Measurements from ENCODE around the gene TMEM205. TPM values are rescaled to one million over a fixed set of nuclear protein-coding genes. Genes with fewer than 3 reads are reported as not detected.
A peak's percentile ranks its signal among the peaks of the same experiment; 100 is the strongest.
"Not testable (repeated sequence)": the region's sequence is repeated elsewhere in the genome, so short reads cannot be mapped to it uniquely, and the experiment has no call there.

Gene TMEM205
- total RNA-seq, 1 donor from 2014 or later: 70.6 TPM

- Histone ChIP-seq H3K36me3 (ENCODE audit: control insufficient read depth, insufficient read depth, low read length) (peaks cover 8% of the 10 kb centered on the region), H3K4me3 (ENCODE audit: low read depth, low read length) (no peak overlapping the region), H3K27me3 (ENCODE audit: control insufficient read depth, insufficient read depth, low read length) (no peaks in the 10 kb centered on the region)
- no peak for TF ChIP-seq CTCF (IDR thresholded peaks at IDR 0.05; ENCODE audit: insufficient read depth, low read length, severe bottlenecking)
- FAIRE-seq (no peak), DNase-seq (ENCODE audit: low read depth) (no peak)
Measured at GRCh38 chr19:11359421-11359820, 13.4 kb upstream of the TMEM205 start.

DNA sequence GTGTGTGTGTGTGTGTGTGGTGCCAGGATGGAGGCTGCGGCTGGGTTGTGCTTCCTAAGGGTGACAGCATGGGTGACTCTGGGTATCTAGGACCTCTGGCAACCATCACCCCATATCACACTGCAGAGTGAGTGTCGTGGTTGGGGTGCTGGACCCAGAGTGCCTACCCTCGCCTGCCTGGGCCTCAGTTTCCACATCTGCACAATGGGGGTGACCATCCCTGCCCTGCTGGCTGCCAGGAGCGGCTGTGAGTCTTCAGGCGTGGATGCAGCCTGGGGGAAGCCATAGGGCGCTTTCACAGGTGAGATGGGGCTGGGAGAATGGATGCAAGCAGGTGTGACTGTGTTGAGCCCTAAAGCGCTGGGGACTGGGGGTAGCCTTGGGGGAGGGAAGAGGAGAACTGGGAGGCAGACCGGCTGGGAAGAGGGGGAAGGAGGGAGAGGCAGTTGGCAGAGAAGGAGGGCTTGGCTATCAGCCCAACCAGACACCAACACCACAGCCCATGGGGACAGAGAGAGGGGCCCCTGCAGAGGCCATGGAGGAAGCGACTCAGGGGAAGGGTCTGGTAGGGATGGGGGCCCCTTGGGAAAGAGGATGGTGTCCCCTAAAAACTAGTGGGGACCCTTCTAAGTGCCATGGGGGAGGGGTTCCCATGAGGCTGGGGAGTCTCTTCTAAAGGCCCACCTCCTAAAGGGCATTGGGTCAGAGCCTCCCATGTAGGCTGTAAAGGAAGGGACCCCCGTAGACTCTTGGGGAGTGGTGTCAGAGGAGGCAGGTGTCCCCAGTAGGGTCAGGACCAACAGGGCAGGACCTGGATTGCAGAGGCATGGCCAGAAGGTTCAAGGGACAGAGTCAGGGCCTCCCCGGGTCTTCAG lies 10.8 kb upstream of the TMEM205 start:
- Histone ChIP-seq H3K27me3 (ENCODE audit: control insufficient read depth, insufficient read depth, low read length) (no peaks in the 10 kb centered on the region), H3K4me3 (ENCODE audit: low read depth, low read length) (no peak overlapping the region), H3K36me3 (ENCODE audit: control insufficient read depth, insufficient read depth, low read length) (peaks cover 1% of the 10 kb centered on the region)
- no peak for FAIRE-seq
- no peak for DNase-seq (ENCODE audit: low read depth)
- no peak for TF ChIP-seq CTCF (IDR thresholded peaks at IDR 0.05; ENCODE audit: insufficient read depth, low read length, severe bottlenecking)

GRCh38 chr19:11356074-11356397 lies 10.0 kb upstream of the TMEM205 start:
- Histone ChIP-seq H3K27me3 (ENCODE audit: control insufficient read depth, insufficient read depth, low read length) (no peaks in the 10 kb centered on the region), H3K36me3 (ENCODE audit: control insufficient read depth, insufficient read depth, low read length) (no peaks in the 10 kb centered on the region), H3K4me3 (ENCODE audit: low read depth, low read length) (peak overlapping the region; percentile 46)
- TF ChIP-seq CTCF (IDR thresholded peaks at IDR 0.05; ENCODE audit: insufficient read depth, low read length, severe bottlenecking): no peak
- DNase-seq (ENCODE audit: low read depth) (no peak), FAIRE-seq (peak; percentile 96)

- TF ChIP-seq CTCF (IDR thresholded peaks at IDR 0.05; ENCODE audit: insufficient read depth, low read length, severe bottlenecking): no peak
- no peaks in the 10 kb centered on the region for H3K36me3 ChIP-seq (ENCODE audit: control insufficient read depth, insufficient read depth, low read length)
- peak within 1 kb of the TSS; percentile 46 for H3K4me3 ChIP-seq (ENCODE audit: low read depth, low read length)
- FAIRE-seq: no peak
- DNase-seq (ENCODE audit: low read depth): peak; percentile 71
- no peaks in the 10 kb centered on the region for H3K27me3 ChIP-seq (ENCODE audit: control insufficient read depth, insufficient read depth, low read length)
Measured at GRCh38 chr19:11355160-11356073, 9.3 kb upstream of the TMEM205 start, which contains the start of gene PLPPR2. TSS of gene PLPPR2 (plus strand) at chr19:11355432. CDS start at chr19:11357674, 2,242 bp downstream.

- not testable (repeated sequence) for H3K36me3 ChIP-seq (ENCODE audit: control insufficient read depth, insufficient read depth, low read length); DNase-seq (ENCODE audit: low read depth); H3K4me3 ChIP-seq (ENCODE audit: low read depth, low read length); H3K27me3 ChIP-seq (ENCODE audit: control insufficient read depth, insufficient read depth, low read length)
- peak; percentile 7 for FAIRE-seq
Measured at GRCh38 chr19:11354102-11354501, 8.0 kb upstream of the TMEM205 start.

DNA sequence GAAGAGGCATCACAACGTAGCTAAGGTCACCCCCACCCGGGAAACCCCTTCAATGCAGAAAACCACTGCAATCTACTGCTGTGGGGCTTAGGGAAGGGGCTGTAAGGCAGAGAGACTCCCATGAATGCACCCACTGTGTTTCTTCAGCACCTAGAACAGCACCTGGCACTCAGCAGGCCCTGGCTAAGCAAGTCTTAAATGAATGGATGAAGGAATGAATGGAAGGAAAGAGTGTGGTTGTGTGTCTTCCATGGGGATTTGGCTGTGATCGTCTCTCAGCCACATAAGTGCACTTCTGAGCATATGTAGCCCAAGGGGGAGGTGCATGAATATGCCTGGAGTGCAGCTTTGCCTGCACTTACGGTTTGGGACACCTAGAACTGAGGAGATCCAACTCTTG lies 3.1 kb upstream of the TMEM205 start:
- Histone ChIP-seq H3K4me3 (ENCODE audit: low read depth, low read length) (no peak overlapping the region), H3K27me3 (ENCODE audit: control insufficient read depth, insufficient read depth, low read length) (no peaks in the 10 kb centered on the region), H3K36me3 (ENCODE audit: control insufficient read depth, insufficient read depth, low read length) (no peaks in the 10 kb centered on the region)
- no peak for TF ChIP-seq CTCF (IDR thresholded peaks at IDR 0.05; ENCODE audit: insufficient read depth, low read length, severe bottlenecking)
- no peak for DNase-seq (ENCODE audit: low read depth)
- FAIRE-seq: no peak
